Panc1 (cell line): ENCODE measurements around the gene TEX11. TPM values are rescaled to one million over a fixed set of nuclear protein-coding genes. Genes with fewer than 3 reads are reported as not detected.
"Not testable (repeated sequence)": the region's sequence is repeated elsewhere in the genome, so short reads cannot be mapped to it uniquely, and the experiment has no call there.

ENCODE experiments used
- ATAC-seq: fragments of 200-7000 bp; cut with Tn5 transposase; 2 replicates; pipeline ENCODE4 v1.9.1; 2020; ENCODE audit warnings: mild to moderate bottlenecking, moderate library complexity
- BruUV-seq: library from RNA; stranded (reverse); fragments of 400-500 nt; replicated peaks from 2 replicates; lab custom pipeline; 2021; lab: Mats Ljungman, UMichigan
- CTCF ChIA-PET: fragments of 300-600 bp; sonication (Branson Sonifier 250); formaldehyde crosslinking; loops from one replicate; lab custom pipeline; 2022; ENCODE audit warnings: antibody characterized with exemption; lab: Charles Lee
- POLR2A ChIA-PET: fragments of 300-600 bp; sonication (Branson Sonifier 250); formaldehyde crosslinking; loops from one replicate; lab custom pipeline; 2022; ENCODE audit warnings: antibody characterized with exemption; lab: Charles Lee
- DNase-seq: peaks from one replicate; pipeline ENCODE4 v3.0.0-alpha.2; 2010; ENCODE audit warnings: low read depth, low spot score
- H3K27ac ChIP-seq: 2 replicates; pipeline ENCODE4 v1.5.1; 2011; ENCODE audit warnings: mild to moderate bottlenecking, low read length, inconsistent platforms
- H3K27me3 ChIP-seq: fragments of 200-500 bp; sonication (Bioruptor generic); 2 replicates; pipeline ENCODE4 v1.6.0; 2014; ENCODE audit warnings: low read length, inconsistent platforms; ENCODE audit not compliant: control insufficient read depth, insufficient read depth
- H3K36me3 ChIP-seq: fragments of 200-500 bp; sonication (Bioruptor generic); 2 replicates; pipeline ENCODE4 v1.5.1; 2014; ENCODE audit warnings: inconsistent platforms, mild to moderate bottlenecking, low read length, moderate library complexity; ENCODE audit not compliant: control insufficient read depth, insufficient read depth
- H3K4me1 ChIP-seq: 2 replicates; pipeline ENCODE4 v1.5.1; 2011; ENCODE audit warnings: inconsistent platforms, mild to moderate bottlenecking, low read length, moderate library complexity; ENCODE audit not compliant: control insufficient read depth, insufficient read depth
- H3K4me3 ChIP-seq, 2 experiments: 2 replicates each; pipeline ENCODE4 v1.5.1; 2011 to 2012; ENCODE audit warnings: low read depth in 2 of 2, low read length in 2 of 2, mild to moderate bottlenecking in 2 of 2, inconsistent platforms in 1 of 2, moderate library complexity in 1 of 2
- H3K9me3 ChIP-seq: fragments of 200-500 bp; sonication (Bioruptor generic); 2 replicates; pipeline ENCODE4 v1.5.1; 2014; ENCODE audit warnings: low read depth, mild to moderate bottlenecking, inconsistent platforms, low read length, moderate library complexity; ENCODE audit not compliant: control insufficient read depth, insufficient read depth
- CTCF ChIP-seq: fragments of 450-650 bp; IDR thresholded peaks from 2 replicates; pipeline ENCODE4 v1.5.1; 2017; ENCODE audit warnings: mild to moderate bottlenecking
- POLR2AphosphoS5 ChIP-seq: IDR thresholded peaks from 2 replicates; pipeline ENCODE4 v1.6.1; 2012; ENCODE audit warnings: mild to moderate bottlenecking, low read depth, low read length, moderate library complexity
- REST ChIP-seq, 2 experiments: IDR thresholded peaks; 2 replicates each; pipeline ENCODE4 v1.6.1; 2011 to 2012; ENCODE audit warnings: low read depth in 2 of 2, control low read depth in 1 of 2, low read length in 1 of 2, mild to moderate bottlenecking in 1 of 2, moderate library complexity in 1 of 2; ENCODE audit not compliant: insufficient read depth in 1 of 2
- SIN3A ChIP-seq: IDR thresholded peaks from 2 replicates; pipeline ENCODE4 v1.6.1; 2012; ENCODE audit warnings: low read depth, mild to moderate bottlenecking, low read length, moderate library complexity, borderline replicate concordance; ENCODE audit not compliant: insufficient read depth
- TCF7L2 ChIP-seq: IDR thresholded peaks from 2 replicates; pipeline ENCODE4 v1.6.1; 2011; ENCODE audit warnings: mild to moderate bottlenecking, low read depth, low read length, inconsistent platforms
- in situ Hi-C: cut with HindIII; loops from 2 replicates; pipeline ENCODE4 v1.10.0; 2016; ENCODE audit warnings: low sequenced_read_pairs, low pct_unique_long_range_greater_than_20kb
- intact Hi-C: fragments of 100-400 bp; cut with micrococcal nuclease; formaldehyde crosslinking; loops from one replicate; pipeline ENCODE4 v1.10.0; 2022; ENCODE audit not compliant: unreplicated experiment
- total RNA-seq: library from RNA; stranded (reverse); gene quantifications from one replicate; pipeline ENCODE4 v1.2.1, GENCODE V29; 2021; ENCODE audit not compliant: unreplicated experiment

Gene TEX11
- total RNA-seq, 1 experiment from 2014 or later, result not detected

GRCh38 chrX:70852294-70852693, 56.2 kb downstream of the TEX11 start:
- ChIA-PET CTCF (no interaction called here), POLR2A (no interaction called here)
- H3K4me3 ChIP-seq, result no peak overlapping the region
- no peak for TF ChIP-seq TCF7L2
- no peak for TF ChIP-seq CTCF
- no peak for TF ChIP-seq POLR2AphosphoS5
- no peak for TF ChIP-seq SIN3A
- TF ChIP-seq REST (IDR thresholded peaks at IDR 0.05; ENCODE audit: insufficient read depth in 1 of 2, low read depth in 2 of 2, low read length in 1 of 2), result no peak
- no peaks in the 10 kb centered on the region for H3K36me3 ChIP-seq
- intact Hi-C loops (no loop called here), in situ Hi-C loops (no loop called here)
- H3K27me3 ChIP-seq, result no peaks in the 10 kb centered on the region; the same call in 1 of the 2 replicates
- H3K27ac ChIP-seq, result no peak overlapping the region
- DNase-seq (no peak), ATAC-seq (no peak)
- H3K4me1 ChIP-seq, result no peaks in the 10 kb centered on the region
- no TSS peak for BruUV-seq
- no peaks in the 10 kb centered on the region for H3K9me3 ChIP-seq

- H3K27ac ChIP-seq, H3K4me3 ChIP-seq, H3K36me3 ChIP-seq, H3K27me3 ChIP-seq, H3K4me1 ChIP-seq, BruUV-seq, in situ Hi-C loops, ATAC-seq, H3K9me3 ChIP-seq, DNase-seq, POLR2A ChIA-PET, CTCF ChIA-PET, intact Hi-C loops: not testable (repeated sequence)
Measured at GRCh38 chrX:70844081-70844480, 64.4 kb downstream of the TEX11 start.

GRCh38 chrX:70843620-70844019, 64.9 kb downstream of the TEX11 start:
- in situ Hi-C loops, DNase-seq, H3K4me1 ChIP-seq, H3K27ac ChIP-seq, POLR2A ChIA-PET, H3K4me3 ChIP-seq, H3K9me3 ChIP-seq, CTCF ChIA-PET, H3K36me3 ChIP-seq, H3K27me3 ChIP-seq, ATAC-seq, BruUV-seq, intact Hi-C loops: not testable (repeated sequence)
